LNCaP clone FGC (cell line): Measurements from ENCODE around the gene SOX5.

ENCODE experiments used
- DNase-seq: peaks from one replicate; pipeline ENCODE4 v3.0.0-alpha.2; 2011; ENCODE audit warnings: low read depth
- H3K4me3 ChIP-seq: 2 replicates; pipeline ENCODE4 v1.5.1; 2011; ENCODE audit warnings: mild to moderate bottlenecking, low read depth, low read length, control low read depth
- CTCF ChIP-seq: IDR thresholded peaks from 2 replicates; pipeline ENCODE4 v1.5.1; 2012; ENCODE audit warnings: mild to moderate bottlenecking; ENCODE audit not compliant: control insufficient read depth, insufficient read depth; ENCODE audit errors: extremely low read depth

The SOX5 gene

GRCh38 chr12:23950775-23951451 is 1.4 kb upstream of the SOX5 start:
- TF ChIP-seq CTCF: no peak
- no peak for DNase-seq
- no peak overlapping the region for H3K4me3 ChIP-seq

- no peak for TF ChIP-seq CTCF
- no peak overlapping the region for H3K4me3 ChIP-seq
- DNase-seq: no peak
These were observed 822 bp upstream of the SOX5 start for GRCh38 chr12:23950210-23950774.

GRCh38 chr12:23948291-23948690 is 1.2 kb downstream of the SOX5 start:
- no peak for TF ChIP-seq CTCF
- no peak overlapping the region for H3K4me3 ChIP-seq
- no peak for DNase-seq

GRCh38 chr12:23947395-23947794 is 2.1 kb downstream of the SOX5 start:
- no peak for TF ChIP-seq CTCF
- no peak overlapping the region for H3K4me3 ChIP-seq
- DNase-seq: no peak

GRCh38 chr12:23945249-23945648 is 4.2 kb downstream of the SOX5 start:
- DNase-seq: no peak
- TF ChIP-seq CTCF: no peak
- H3K4me3 ChIP-seq: no peak overlapping the region

GRCh38 chr12:23944067-23944466 is 5.4 kb downstream of the SOX5 start:
- DNase-seq: no peak
- TF ChIP-seq CTCF: no peak
- no peak overlapping the region for H3K4me3 ChIP-seq

- no peak overlapping the region for H3K4me3 ChIP-seq
- no peak for DNase-seq
- TF ChIP-seq CTCF: no peak
These were observed 6.6 kb downstream of the SOX5 start for GRCh38 chr12:23942841-23943240.
